MM.1S (cell line): ENCODE data around the gene BRME1.

Source experiments
- CTCF ChIP-seq: fragments of 300-600 bp; sonication (generic); IDR thresholded peaks from 2 replicates; pipeline ENCODE4 v1.5.1; 2016; ENCODE audit warnings: antibody characterized with exemption, low read length, mixed read lengths
- EZH2phosphoT487 ChIP-seq: fragments of 300-600 bp; sonication (generic); IDR thresholded peaks from 2 replicates; pipeline ENCODE4 v1.6.1; 2018; ENCODE audit warnings: antibody characterized with exemption, low read length

GRCh38 chr19:13843104-13843921 lies 62.6 kb downstream of the BRME1 start:
- TF ChIP-seq CTCF (no peak), EZH2phosphoT487 (no peak)
